GM21423 (cell line): ENCODE data around the gene ZSWIM9.
"Not testable (repeated sequence)": the region's sequence is repeated elsewhere in the genome, so short reads cannot be mapped to it uniquely, and the experiment has no call there.

Experiments
- ATAC-seq: cut with Tn5 transposase; IDR thresholded peaks from one replicate; pipeline ENCODE4 v1.9.1; 2021; ENCODE audit warnings: mild to moderate bottlenecking, moderate library complexity; ENCODE audit not compliant: unreplicated experiment

Gene ZSWIM9

DNA sequence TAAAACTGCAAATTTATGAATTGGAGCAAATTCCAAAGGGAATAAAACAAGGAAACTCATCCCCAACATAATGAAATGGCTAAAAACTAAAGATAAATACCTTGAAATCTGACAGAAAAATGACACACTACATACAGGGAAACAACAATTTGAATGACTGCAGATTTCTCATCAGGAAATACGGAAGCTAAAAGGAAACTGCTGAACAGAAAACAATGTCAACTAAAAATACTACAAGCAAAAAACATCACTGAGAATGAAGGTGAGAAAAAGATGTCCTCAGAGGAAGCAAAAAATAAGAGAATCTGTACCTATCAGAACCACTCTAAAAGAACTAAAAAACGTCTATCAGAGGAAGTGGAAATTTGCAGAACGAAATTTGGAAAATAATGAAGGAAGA, 39.5 kb downstream of the ZSWIM9 start:
- ATAC-seq = no peak

DNA sequence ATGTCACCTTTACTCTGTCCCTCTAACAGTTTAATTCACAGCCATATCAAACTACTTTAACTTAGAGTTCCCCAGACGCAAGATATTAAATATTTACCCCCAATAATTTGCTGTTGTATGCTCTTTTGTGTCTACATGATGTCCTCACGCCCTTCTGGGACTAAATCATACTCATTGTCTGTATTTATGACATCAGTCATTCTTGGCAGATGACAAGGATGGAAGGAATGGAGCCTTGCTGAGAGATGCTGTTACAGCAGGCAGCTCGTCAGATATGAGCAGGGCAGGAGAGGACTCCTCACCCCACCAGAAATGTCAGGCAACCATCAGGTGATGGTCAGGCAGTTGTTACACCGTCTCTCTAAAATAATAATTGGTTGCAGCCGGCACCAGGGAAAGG, 43.5 kb downstream of the ZSWIM9 start:
- no peak for ATAC-seq

DNA sequence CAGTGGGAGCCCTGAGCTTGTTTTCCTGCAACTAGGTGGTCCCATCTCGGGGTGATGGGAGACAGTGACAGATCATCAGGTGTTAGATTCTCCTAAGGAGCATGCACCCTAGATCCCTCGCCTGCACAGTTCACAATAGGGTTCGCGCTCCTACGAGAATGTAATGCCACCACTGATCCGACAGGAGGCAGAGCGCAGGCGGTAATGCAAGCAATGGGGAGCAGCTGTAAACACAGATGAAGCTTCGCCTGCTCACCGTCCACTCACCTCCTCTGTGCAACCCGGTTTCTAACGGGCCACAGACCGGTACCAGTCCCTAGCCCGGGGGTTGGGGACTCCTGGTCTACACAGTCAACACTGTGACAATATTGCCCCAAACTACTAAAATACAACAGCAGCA, 46.5 kb downstream of the ZSWIM9 start:
- no peak for ATAC-seq

DNA sequence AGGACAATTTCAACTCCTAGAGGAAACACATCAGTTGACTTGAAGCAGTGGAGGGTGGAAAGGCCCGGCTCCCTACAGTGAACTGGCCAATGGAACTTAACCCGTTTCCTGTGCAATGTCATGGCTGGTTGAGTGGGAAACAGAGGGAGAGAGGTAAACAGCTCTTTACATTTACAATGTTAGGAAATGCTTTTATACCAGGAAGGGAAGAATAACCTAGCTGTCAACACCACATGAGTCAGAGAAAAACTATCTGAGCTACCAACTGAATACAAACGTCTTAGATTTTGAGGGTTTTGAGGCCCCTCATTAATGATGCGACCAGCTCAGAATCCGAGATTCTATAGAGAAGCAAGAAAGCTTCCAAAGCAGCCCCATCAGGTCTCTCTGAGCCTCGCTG, 48.5 kb downstream of the ZSWIM9 start:
- no peak for ATAC-seq

DNA sequence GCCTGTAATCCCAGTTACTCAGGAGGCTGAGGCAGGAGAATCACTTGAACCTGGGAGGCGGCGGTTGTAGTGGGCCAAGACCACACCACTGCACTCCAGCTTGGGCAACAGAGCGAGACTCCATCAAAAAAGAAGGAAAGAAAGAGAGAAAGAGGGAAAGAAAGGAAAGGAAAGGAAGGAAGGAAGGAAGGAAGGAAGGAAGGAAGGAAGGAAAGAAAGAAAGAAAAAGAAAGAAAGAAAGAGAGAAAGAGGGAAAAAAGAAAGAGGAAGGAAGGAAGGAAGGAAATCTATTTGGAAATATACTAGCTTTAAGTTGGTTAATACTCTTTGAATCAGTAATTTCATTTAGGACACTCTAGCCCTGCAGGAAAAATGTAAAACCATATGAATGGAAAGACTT, 50.3 kb downstream of the ZSWIM9 start:
- ATAC-seq = not testable (repeated sequence)

GRCh38 chr19:48221628-48222027, 51.1 kb downstream of the ZSWIM9 start:
- ATAC-seq = no peak

- no peak for ATAC-seq
Measured at GRCh38 chr19:48230555-48231129, 60.2 kb downstream of the ZSWIM9 start.

DNA sequence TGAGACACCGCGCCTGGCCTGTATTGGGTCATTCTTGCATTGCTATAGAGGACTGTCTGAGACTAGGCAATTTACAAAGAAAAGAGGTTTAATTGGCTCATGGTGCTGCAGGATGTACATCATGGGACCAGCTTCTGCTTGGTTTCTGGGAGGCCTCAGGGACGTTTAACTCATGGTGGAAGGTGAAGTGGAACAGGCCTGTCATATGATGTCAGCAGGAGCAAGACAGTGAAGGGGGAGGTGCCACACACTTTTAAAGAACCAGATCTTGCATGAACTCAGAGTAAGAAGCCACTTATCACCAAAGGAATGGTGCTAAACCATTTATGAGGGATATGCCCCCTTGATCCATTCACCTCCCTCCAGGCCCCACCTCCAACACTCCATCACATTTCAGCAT, 66.6 kb downstream of the ZSWIM9 start:
- ATAC-seq = no peak

DNA sequence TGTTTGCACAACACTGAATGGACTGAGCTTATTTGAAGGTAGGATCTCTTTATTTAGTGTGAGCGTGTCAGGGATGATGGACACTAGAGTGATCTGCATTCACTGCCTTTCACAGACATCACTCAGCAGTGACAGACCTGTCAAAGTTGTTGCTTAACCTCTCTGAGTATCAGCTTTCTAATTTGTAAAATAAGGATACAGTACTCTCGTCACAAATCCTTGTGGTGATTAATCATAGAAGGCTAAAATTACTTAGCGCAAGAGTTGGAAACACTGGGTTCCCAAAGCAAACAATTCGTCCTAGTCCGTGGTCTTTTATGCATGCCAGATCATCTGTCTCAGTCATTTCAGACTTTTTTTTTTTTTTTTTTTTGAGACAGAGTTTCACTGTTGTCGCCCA, 68.6 kb downstream of the ZSWIM9 start:
- no peak for ATAC-seq

DNA sequence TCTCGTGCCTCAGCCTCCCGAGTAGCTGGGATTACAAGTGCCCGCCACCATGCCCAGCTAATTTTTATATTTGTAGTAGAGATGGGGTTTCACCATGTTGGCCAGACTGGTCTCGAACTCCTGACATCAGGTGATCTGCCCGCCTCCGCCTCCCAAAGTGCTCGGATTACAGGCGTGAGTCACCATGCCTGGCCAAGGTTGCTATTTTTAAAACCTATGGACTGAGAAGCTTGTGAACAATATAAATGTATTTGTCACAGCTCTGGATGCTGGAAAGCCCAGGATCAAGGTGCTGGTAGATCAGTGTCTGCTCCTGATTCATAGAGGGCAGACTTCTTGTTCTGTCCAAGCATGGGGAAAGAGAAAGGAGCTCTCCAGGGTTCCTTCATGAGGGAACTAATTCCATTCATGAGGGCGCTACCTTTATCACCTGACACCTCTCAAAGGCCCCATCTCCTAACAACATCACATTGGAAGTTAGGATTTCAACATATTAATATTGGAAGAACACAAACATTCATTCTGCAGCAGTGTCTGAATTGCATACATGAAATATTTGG, 69.2 kb downstream of the ZSWIM9 start:
- no peak for ATAC-seq

DNA sequence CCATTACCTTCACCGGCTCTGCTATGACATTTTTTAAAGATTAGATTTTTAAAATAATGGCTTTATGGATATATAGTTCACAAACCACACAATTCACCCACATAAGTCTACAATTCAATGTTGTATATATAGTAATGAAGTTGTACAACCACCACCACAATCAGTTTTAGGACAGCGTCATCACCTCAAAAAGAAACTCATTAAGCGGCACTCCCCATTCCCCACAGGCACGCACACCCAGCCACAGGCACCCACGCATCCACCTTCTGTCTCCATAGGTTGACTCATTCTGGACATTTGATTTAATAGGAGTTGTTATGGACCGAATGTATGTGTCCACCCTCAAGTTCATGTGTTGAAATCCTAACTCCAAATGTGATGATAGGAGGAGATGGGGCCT, 71.3 kb downstream of the ZSWIM9 start:
- ATAC-seq = not testable (repeated sequence)

GRCh38 chr19:48244281-48244680, 73.8 kb downstream of the ZSWIM9 start:
- no peak for ATAC-seq

GRCh38 chr19:48246101-48246500, 75.6 kb downstream of the ZSWIM9 start:
- ATAC-seq = no peak

GRCh38 chr19:48247212-48247611, 76.7 kb downstream of the ZSWIM9 start:
- ATAC-seq = no peak
